D721Med (cell line): ENCODE measurements around the gene STOM.
A peak's percentile ranks its signal among the peaks of the same experiment; 100 is the strongest.

Experiments
- DNase-seq: peaks from one replicate; pipeline ENCODE4 v3.0.0; 2011; ENCODE audit warnings: low spot score; ENCODE audit not compliant: insufficient read length
- FAIRE-seq: peaks from 2 replicates; lab custom pipeline; 2011; peaks lifted over from hg19 to GRCh38; lab: Jason Lieb, UNC
- CTCF ChIP-seq: IDR thresholded peaks from 2 replicates; pipeline ENCODE4 v1.5.1; 2012; ENCODE audit warnings: mild to moderate bottlenecking, control low read depth; ENCODE audit not compliant: insufficient read depth; ENCODE audit errors: missing control alignments

STOM gene

GRCh38 chr9:121301881-121302286 lies 68.2 kb downstream of the STOM start:
- TF ChIP-seq CTCF: no peak
- DNase-seq (no peak), FAIRE-seq (no peak)

- DNase-seq (no peak), FAIRE-seq (no peak)
- TF ChIP-seq CTCF: no peak
Observed at GRCh38 chr9:121300283-121301119, 69.5 kb downstream of the STOM start.

- FAIRE-seq: no peak
- DNase-seq: peak; percentile 53
- TF ChIP-seq CTCF: no peak
Observed at GRCh38 chr9:121299467-121300282, 70.4 kb downstream of the STOM start.

- no peak for TF ChIP-seq CTCF
- DNase-seq: no peak
- FAIRE-seq: no peak
Observed at GRCh38 chr9:121298689-121299466, 71.2 kb downstream of the STOM start.

- DNase-seq (no peak), FAIRE-seq (no peak)
- TF ChIP-seq CTCF: no peak
Observed at GRCh38 chr9:121298016-121298538, 72.0 kb downstream of the STOM start.

GRCh38 chr9:121297389-121297788 lies 72.7 kb downstream of the STOM start:
- no peak for TF ChIP-seq CTCF
- FAIRE-seq: no peak
- DNase-seq: no peak
